Kidney (tissue), 14 donors: ENCODE measurements around the gene KATNB1. TPM values are rescaled to one million over a fixed set of nuclear protein-coding genes. Genes with fewer than 3 reads are reported as not detected.

Experiments
- DNase-seq, 5 donors: peaks; one replicate each; pipeline ENCODE4 v3.0.0-alpha.2; 2013 to 2020
- FAIRE-seq: peaks from 2 replicates; lab custom pipeline; 2012; peaks lifted over from hg19 to GRCh38; lab: Jason Lieb, UNC
- H3K27ac ChIP-seq, 2 donors: one replicate each; pipeline ENCODE4 v1.7.0; 2013; ENCODE audit warnings: low read depth in 2 of 2, low read length in 2 of 2, inconsistent platforms in 1 of 2
- H3K27me3 ChIP-seq: one replicate; pipeline ENCODE4 v1.7.1; 2013; ENCODE audit warnings: low read length, inconsistent platforms; ENCODE audit not compliant: control insufficient read depth, insufficient read depth
- H3K36me3 ChIP-seq, 3 donors: one replicate each; pipeline versions ENCODE4 v1.7.0 to v1.7.1; 2013; ENCODE audit warnings: low read length in 3 of 3, control low read depth in 1 of 3, inconsistent platforms in 1 of 3; ENCODE audit not compliant: insufficient read depth in 3 of 3, control insufficient read depth in 2 of 3
- H3K4me1 ChIP-seq, 3 donors: one replicate each; pipeline versions ENCODE4 v1.7.0 to v1.7.1; 2013; ENCODE audit warnings: low read length in 3 of 3, inconsistent platforms in 1 of 3, low read depth in 1 of 3; ENCODE audit not compliant: control insufficient read depth in 2 of 3, insufficient read depth in 2 of 3
- H3K4me3 ChIP-seq, 3 donors: one replicate each; pipeline versions ENCODE4 v1.7.0 to v1.8.1; 2013; ENCODE audit warnings: low read length in 3 of 3, control low read depth in 1 of 3, inconsistent platforms in 1 of 3
- H3K9ac ChIP-seq, 3 donors: one replicate each; pipeline versions ENCODE4 v1.7.0 to v1.7.1; 2013; ENCODE audit warnings: low read length in 3 of 3, control low read depth in 1 of 3, inconsistent platforms in 1 of 3
- H3K9me3 ChIP-seq, 3 donors: one replicate each; pipeline versions ENCODE4 v1.7.0 to v1.7.1; 2013; ENCODE audit warnings: low read length in 3 of 3, control low read depth in 1 of 3, inconsistent platforms in 1 of 3; ENCODE audit not compliant: control insufficient read depth in 2 of 3, insufficient read depth in 1 of 3
- intact Hi-C: fragments of 100-400 bp; cut with DNase I; formaldehyde crosslinking; loops from one replicate; pipeline ENCODE4 v1.11.1; 2022
- polyA plus RNA-seq: library from polyadenylated mRNA; stranded (reverse); fragments of 350-450 nt; fragmentation: Illumina TruSeq; extraction: RNeasy Lipid Tissue Mini Kit (QIAGEN cat#74804); gene quantifications from one replicate; pipeline ENCODE4 v1.2.3, GENCODE V29; 2014; ENCODE audit warnings: low read depth, low replicate concordance; ENCODE audit not compliant: insufficient read depth
- total RNA-seq: library from RNA; stranded (reverse); fragmentation: NEBNext Ultra II Directional; extraction: Animal tissue kit (Norgen Biotek cat#: 25700); gene quantifications from one replicate; pipeline ENCODE4 v1.2.1, GENCODE V29; 2021
- TF ChIP-seq, protein P1 (sequence below): IDR thresholded peaks from 3 replicates; pipeline ENCODE4 v1.5.1; 2012; ENCODE audit warnings: mild to moderate bottlenecking, moderate library complexity, borderline replicate concordance; ENCODE audit not compliant: insufficient read depth; ENCODE audit errors: extremely low read depth
- donor health status: control.
- donor health status: control.
- donor health status: control.
- donor health status: control.
- donor health status: control.
- donor health status: DM: yes; HTN: yes; CAD: no.
- donor health status: Normal renal cell carcinoma (clear cell type).

Gene KATNB1
- total and polyA plus RNA-seq, 2 donors from 2014 or later, result 13.9 to 14.5 TPM

DNA sequence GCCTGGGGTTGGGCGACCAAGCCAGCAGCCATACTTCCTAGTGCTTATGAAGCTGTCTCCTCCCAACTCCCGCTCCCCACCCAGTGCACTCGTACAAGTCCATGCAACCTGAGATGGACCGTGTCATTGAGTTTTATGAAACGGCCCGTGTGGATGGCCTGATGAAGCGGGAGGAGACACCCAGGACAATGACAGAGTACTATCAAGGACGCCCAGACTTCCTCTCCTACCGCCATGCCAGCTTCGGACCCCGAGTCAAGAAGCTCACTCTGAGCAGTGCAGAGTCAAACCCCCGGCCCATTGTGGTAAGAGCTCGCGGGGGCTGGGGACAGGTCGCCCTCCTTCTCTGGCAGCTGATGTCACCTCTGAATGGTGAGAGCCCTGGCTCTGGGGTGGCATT is 11.0 kb upstream of the KATNB1 start:
- DNase-seq (peak in 3 of 5 donors; percentile 37 to 65 (median 52)), FAIRE-seq (no peak)
- Histone ChIP-seq H3K9me3 (no peaks in the 10 kb centered on the region), H3K4me1 (no peaks in the 10 kb centered on the region), H3K36me3 (no peaks in the 10 kb centered on the region), H3K9ac (no peak overlapping the region), H3K4me3 (no peak overlapping the region), H3K27ac (no peak overlapping the region), H3K27me3 (no peaks in the 10 kb centered on the region)
- TF ChIP-seq, protein P1, sequence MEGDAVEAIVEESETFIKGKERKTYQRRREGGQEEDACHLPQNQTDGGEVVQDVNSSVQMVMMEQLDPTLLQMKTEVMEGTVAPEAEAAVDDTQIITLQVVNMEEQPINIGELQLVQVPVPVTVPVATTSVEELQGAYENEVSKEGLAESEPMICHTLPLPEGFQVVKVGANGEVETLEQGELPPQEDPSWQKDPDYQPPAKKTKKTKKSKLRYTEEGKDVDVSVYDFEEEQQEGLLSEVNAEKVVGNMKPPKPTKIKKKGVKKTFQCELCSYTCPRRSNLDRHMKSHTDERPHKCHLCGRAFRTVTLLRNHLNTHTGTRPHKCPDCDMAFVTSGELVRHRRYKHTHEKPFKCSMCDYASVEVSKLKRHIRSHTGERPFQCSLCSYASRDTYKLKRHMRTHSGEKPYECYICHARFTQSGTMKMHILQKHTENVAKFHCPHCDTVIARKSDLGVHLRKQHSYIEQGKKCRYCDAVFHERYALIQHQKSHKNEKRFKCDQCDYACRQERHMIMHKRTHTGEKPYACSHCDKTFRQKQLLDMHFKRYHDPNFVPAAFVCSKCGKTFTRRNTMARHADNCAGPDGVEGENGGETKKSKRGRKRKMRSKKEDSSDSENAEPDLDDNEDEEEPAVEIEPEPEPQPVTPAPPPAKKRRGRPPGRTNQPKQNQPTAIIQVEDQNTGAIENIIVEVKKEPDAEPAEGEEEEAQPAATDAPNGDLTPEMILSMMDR, result no peak
- intact Hi-C loops, result no loop called here

GRCh38 chr16:57725151-57725550 is 10.4 kb upstream of the KATNB1 start:
- no peaks in the 10 kb centered on the region for H3K27me3 ChIP-seq
- H3K4me1 ChIP-seq, result no peaks in the 10 kb centered on the region
- intact Hi-C loops, result no loop called here
- no peak for DNase-seq
- no peaks in the 10 kb centered on the region for H3K36me3 ChIP-seq
- no peak overlapping the region for H3K27ac ChIP-seq
- no peak overlapping the region for H3K4me3 ChIP-seq
- TF ChIP-seq, protein P1, result no peak
- no peak for FAIRE-seq
- H3K9me3 ChIP-seq, result no peaks in the 10 kb centered on the region
- no peak overlapping the region for H3K9ac ChIP-seq

DNA sequence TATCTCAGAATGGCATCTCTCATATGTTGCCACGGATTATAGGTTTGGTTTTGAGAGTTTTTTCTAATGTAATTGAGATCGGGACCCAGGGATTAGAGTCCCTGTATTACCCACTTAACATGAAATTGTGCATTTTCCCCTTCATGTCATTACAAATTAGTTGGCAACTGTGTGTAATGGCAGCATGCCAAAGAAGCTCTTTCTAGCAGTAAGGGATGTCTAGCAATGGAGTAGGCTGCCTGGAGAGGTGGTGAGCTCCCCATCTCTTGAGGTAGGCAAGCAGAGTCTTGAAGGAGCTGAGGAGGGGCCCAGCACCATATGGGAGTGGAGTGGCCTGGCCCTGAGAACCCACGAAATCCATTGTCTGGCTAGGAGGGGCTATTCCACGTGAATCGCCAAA is 10.0 kb upstream of the KATNB1 start:
- no peaks in the 10 kb centered on the region for H3K36me3 ChIP-seq
- no peak overlapping the region for H3K4me3 ChIP-seq
- no peaks in the 10 kb centered on the region for H3K4me1 ChIP-seq
- no peak for FAIRE-seq
- no peak for DNase-seq
- no peaks in the 10 kb centered on the region for H3K27me3 ChIP-seq
- no peak overlapping the region for H3K9ac ChIP-seq
- intact Hi-C loops, result no loop called here
- no peaks in the 10 kb centered on the region for H3K9me3 ChIP-seq
- H3K27ac ChIP-seq, result no peak overlapping the region
- TF ChIP-seq, protein P1, result no peak

GRCh38 chr16:57725976-57726375 is 9.6 kb upstream of the KATNB1 start:
- no peaks in the 10 kb centered on the region for H3K27me3 ChIP-seq
- H3K36me3 ChIP-seq, result no peaks in the 10 kb centered on the region
- H3K27ac ChIP-seq, result no peak overlapping the region
- H3K9ac ChIP-seq, result no peak overlapping the region
- no peaks in the 10 kb centered on the region for H3K4me1 ChIP-seq
- FAIRE-seq (no peak), DNase-seq (no peak)
- TF ChIP-seq, protein P1, result no peak
- intact Hi-C loops, result no loop called here
- no peaks in the 10 kb centered on the region for H3K9me3 ChIP-seq
- H3K4me3 ChIP-seq, result no peak overlapping the region
